ENCODE measurements around the gene DISC1.
A peak's percentile ranks its signal among the peaks of the same experiment; 100 is the strongest.
"Not testable (repeated sequence)": the region's sequence is repeated elsewhere in the genome, so short reads cannot be mapped to it uniquely, and the experiment has no call there.

Gene DISC1

GRCh38 chr1:231634323-231635013 is 7.9 kb downstream of the DISC1 start:
- DNase-seq (ENCODE audit: low read depth): no peak
- no peak overlapping the region for H3K4me3 ChIP-seq (replicated peaks; ENCODE audit: low read depth, low read length)
- no peak for TF ChIP-seq CTCF (IDR thresholded peaks at IDR 0.05; ENCODE audit: low read length, missing control alignments)

- TF ChIP-seq CTCF (IDR thresholded peaks at IDR 0.05; ENCODE audit: low read length, missing control alignments): no peak
- peak; percentile 44 for DNase-seq (ENCODE audit: low read depth)
- no peak overlapping the region for H3K4me3 ChIP-seq (replicated peaks; ENCODE audit: low read depth, low read length)
These were observed 9.6 kb downstream of the DISC1 start for GRCh38 chr1:231636157-231636556.

- not testable (repeated sequence) for H3K4me3 ChIP-seq (replicated peaks; ENCODE audit: low read depth, low read length); DNase-seq (ENCODE audit: low read depth)
These were observed 10.3 kb downstream of the DISC1 start for GRCh38 chr1:231636922-231637321.

- no peak for TF ChIP-seq CTCF (IDR thresholded peaks at IDR 0.05; ENCODE audit: low read length, missing control alignments)
- DNase-seq (ENCODE audit: low read depth): no peak
These were observed 12.1 kb downstream of the DISC1 start for GRCh38 chr1:231638647-231639046.

GRCh38 chr1:231639819-231640218 is 13.2 kb downstream of the DISC1 start:
- DNase-seq (ENCODE audit: low read depth): no peak
- no peak for TF ChIP-seq CTCF (IDR thresholded peaks at IDR 0.05; ENCODE audit: low read length, missing control alignments)
- H3K4me3 ChIP-seq (replicated peaks; ENCODE audit: low read depth, low read length): no peak overlapping the region

More at GRCh38 chr1:231638647-231639046, 12.1 kb downstream of the DISC1 start:
- H3K4me3 ChIP-seq (replicated peaks; ENCODE audit: low read depth, low read length): no peak overlapping the region

- DNase-seq (ENCODE audit: low read depth); H3K4me3 ChIP-seq (replicated peaks; ENCODE audit: low read depth, low read length): not testable (repeated sequence)
These were observed 14.9 kb downstream of the DISC1 start for GRCh38 chr1:231641444-231641843.

GRCh38 chr1:231642061-231642460 is 15.5 kb downstream of the DISC1 start:
- not testable (repeated sequence) for DNase-seq (ENCODE audit: low read depth); H3K4me3 ChIP-seq (replicated peaks; ENCODE audit: low read depth, low read length)

GRCh38 chr1:231642618-231643017 is 16.0 kb downstream of the DISC1 start:
- DNase-seq (ENCODE audit: low read depth): no peak
- H3K4me3 ChIP-seq (replicated peaks; ENCODE audit: low read depth, low read length): no peak overlapping the region
- TF ChIP-seq CTCF (IDR thresholded peaks at IDR 0.05; ENCODE audit: low read length, missing control alignments): no peak
